Cardiac fibroblast (primary cell): ENCODE data around the gene MAP3K6.
A peak's percentile ranks its signal among the peaks of the same experiment; 100 is the strongest.

Experiments used
- DNase-seq, 2 donors: peaks; one replicate each; pipeline versions ENCODE4 v3.0.0 to v3.0.0-alpha.2; 2010; ENCODE audit warnings: low read depth in 2 of 2
- H3K4me3 ChIP-seq, 2 donors: replicated peaks in 1 of 2; 1 replicate in 1 of 2; 2 replicates in 1 of 2; pipeline ENCODE4 v1.5.1; 2011; ENCODE audit warnings: low read depth in 2 of 2, low read length in 2 of 2, mild to moderate bottlenecking in 2 of 2, moderate library complexity in 1 of 2
- TF ChIP-seq, protein P1 (sequence below): IDR thresholded peaks from one replicate; pipeline ENCODE4 v1.5.1; 2011; ENCODE audit warnings: low read depth, mild to moderate bottlenecking, low read length, inconsistent platforms

MAP3K6 gene

DNA sequence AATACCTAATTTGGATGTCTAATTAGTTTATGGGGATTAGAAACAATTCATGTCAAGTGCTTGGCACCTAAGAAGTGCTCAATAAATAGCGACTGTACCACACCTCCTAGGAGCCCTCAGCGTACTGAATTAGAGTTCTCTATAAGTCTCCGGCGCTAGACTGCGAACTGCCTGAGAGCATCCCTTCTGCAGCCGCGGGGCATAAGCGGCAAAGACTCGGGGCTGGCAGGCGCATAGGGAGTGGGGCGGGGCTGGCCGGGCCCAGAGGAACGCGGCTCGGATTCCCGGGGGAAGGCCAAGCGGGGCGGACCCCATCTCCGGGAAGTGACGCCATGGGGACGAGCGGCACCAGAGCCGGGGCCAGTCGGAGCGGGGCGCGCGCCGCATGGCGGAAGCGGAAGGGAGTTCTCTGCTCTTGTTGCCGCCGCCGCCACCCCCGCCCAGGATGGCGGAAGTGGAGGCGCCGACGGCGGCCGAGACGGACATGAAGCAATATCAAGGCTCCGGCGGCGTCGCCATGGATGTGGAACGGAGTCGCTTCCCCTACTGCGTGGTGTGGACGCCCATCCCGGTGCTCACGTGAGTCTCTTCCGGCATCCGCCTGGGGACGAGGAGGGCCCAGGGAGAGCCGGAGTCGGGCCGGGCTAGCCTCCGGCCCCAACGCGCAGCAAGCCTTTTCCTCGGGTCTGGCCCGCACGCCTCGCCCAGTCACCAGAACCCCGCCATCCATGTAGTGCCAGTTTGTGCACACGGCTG lies 44.8 kb downstream of the MAP3K6 start, which contains the start of gene TMEM222:
TMEM222 (plus strand) TSS at position 351 of the 756 bp plus-strand sequence; CDS start at position 386, 35 bp downstream.
- peak within 1 kb of the TSS; percentile 95 to 97 for H3K4me3 ChIP-seq
- TF ChIP-seq, protein P1, sequence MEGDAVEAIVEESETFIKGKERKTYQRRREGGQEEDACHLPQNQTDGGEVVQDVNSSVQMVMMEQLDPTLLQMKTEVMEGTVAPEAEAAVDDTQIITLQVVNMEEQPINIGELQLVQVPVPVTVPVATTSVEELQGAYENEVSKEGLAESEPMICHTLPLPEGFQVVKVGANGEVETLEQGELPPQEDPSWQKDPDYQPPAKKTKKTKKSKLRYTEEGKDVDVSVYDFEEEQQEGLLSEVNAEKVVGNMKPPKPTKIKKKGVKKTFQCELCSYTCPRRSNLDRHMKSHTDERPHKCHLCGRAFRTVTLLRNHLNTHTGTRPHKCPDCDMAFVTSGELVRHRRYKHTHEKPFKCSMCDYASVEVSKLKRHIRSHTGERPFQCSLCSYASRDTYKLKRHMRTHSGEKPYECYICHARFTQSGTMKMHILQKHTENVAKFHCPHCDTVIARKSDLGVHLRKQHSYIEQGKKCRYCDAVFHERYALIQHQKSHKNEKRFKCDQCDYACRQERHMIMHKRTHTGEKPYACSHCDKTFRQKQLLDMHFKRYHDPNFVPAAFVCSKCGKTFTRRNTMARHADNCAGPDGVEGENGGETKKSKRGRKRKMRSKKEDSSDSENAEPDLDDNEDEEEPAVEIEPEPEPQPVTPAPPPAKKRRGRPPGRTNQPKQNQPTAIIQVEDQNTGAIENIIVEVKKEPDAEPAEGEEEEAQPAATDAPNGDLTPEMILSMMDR: no peak
- peak; percentile 97 to 98 for DNase-seq

DNA sequence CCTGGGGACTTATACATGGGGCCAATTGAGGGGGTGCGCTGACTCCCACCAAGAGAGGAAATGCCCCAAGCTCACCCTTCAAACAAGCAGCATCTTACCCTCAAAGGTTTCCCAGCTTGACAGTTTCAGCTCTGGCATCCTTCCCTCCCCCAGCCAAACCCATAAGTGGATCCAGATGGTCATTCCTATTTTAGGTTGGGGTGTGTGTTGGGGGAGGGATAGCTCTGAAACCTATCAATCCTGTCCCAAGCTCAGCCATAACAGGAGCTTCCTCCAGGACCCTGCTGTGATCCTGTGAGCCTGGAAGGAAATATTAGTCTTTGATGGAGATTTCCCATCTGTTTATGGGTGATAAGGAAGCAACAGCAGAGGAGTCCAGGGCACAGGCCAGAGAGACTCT lies 48.2 kb downstream of the MAP3K6 start:
- no peak overlapping the region for H3K4me3 ChIP-seq
- TF ChIP-seq, protein P1: no peak
- DNase-seq: no peak

DNA sequence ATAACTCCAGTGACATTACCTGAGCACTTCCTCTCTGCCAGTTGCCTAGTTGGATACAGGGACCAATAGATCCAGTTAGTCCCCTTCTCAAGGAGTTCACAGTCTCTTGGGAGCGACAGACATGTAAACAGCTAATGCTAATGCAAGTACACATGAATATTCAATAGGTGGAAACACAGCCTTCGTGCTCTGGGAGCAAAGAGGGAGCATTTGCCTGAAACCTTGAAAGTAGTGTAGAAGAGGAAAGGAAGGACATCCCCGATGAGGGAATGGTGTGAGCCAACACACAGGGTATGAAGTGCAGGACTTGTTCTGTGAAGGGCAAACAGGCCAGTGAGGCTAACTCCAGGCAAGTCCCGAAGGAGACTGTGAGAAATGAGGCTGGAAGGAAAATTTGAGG lies 48.6 kb downstream of the MAP3K6 start:
- TF ChIP-seq, protein P1: no peak
- DNase-seq: no peak
- H3K4me3 ChIP-seq: no peak overlapping the region

DNA sequence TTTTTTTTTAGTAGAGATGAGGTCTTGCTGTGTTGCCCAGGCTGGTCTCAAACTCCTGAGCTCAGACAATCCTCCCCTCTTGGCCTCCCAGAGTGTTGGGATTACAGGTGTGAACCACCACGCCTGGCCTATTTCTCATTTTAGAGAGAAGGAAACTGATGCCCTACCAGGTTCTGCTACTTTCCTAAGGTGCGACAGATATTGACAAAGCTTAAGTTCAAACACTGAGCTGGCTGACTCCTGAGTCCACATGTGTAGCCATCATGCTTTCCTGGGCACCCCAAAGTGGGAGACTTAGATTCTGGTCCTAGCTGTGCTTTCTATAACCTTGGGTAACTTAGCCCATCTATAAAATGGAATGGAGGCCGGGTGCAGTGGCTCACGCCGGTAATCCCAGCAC lies 49.9 kb downstream of the MAP3K6 start:
- DNase-seq: no peak
- TF ChIP-seq, protein P1: no peak
- no peak overlapping the region for H3K4me3 ChIP-seq

DNA sequence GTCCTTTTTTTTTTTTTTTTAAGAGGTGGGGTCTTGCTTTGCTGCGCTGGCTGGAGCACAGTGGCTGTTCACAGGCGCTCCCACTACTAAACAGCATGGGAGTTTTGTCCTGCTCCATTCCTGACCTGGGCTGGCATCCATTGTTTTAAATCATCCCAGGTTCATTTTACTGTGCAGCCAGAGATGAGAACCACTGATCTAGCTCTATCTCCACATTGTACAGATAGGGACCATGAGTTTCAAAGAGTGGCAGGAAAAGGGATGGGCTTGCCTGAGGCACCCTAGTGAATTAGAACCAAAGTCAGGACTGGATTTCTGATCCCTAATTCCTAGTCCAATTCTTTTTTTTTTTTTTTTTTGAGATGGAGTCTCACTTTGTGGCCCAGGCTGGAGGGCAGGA lies 52.0 kb downstream of the MAP3K6 start:
- no peak for DNase-seq
- TF ChIP-seq, protein P1: no peak
- H3K4me3 ChIP-seq: no peak overlapping the region

DNA sequence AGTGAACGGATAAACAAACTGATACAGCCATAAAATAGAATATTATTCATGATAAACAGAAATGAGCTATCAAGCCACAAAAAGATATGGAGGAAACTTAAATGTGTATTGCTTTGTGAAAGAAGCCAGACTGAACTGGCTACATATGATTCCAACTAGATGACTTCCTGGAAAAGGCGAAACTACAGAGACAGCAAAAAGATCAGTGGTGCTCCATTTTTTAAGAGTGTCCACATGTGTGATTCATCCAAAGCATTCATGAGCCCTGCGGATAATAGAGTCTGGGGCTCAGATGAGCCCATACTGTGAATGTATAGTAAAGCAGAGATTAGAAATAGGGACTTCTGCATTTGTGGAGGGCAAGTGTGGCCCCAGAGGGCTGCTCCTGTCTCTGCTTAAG lies 52.6 kb downstream of the MAP3K6 start:
- no peak overlapping the region for H3K4me3 ChIP-seq
- TF ChIP-seq, protein P1: no peak
- no peak for DNase-seq
